H7 (cell line): ENCODE measurements around the gene MIOX. TPM values are rescaled to one million over a fixed set of nuclear protein-coding genes. Genes with fewer than 3 reads are reported as not detected.
"Not testable (repeated sequence)": the region's sequence is repeated elsewhere in the genome, so short reads cannot be mapped to it uniquely, and the experiment has no call there.

ENCODE experiments used
- DNase-seq: peaks from one replicate; pipeline ENCODE4 v3.0.0; 2012
- H3K27me3 ChIP-seq: 2 replicates; pipeline ENCODE4 v1.6.0; 2011; ENCODE audit warnings: mild to moderate bottlenecking, low read length; ENCODE audit not compliant: control insufficient read depth, insufficient read depth
- H3K36me3 ChIP-seq: replicated peaks from 2 replicates; pipeline ENCODE4 v1.5.1; 2011; ENCODE audit warnings: low read length; ENCODE audit not compliant: control insufficient read depth, insufficient read depth
- H3K4me3 ChIP-seq: 2 replicates; pipeline ENCODE4 v1.5.1; 2011; ENCODE audit warnings: low read depth, mild to moderate bottlenecking, control low read depth, low read length, moderate library complexity; ENCODE audit not compliant: insufficient read depth
- total RNA-seq: library from RNA; depleted of rRNA; stranded (reverse); fragments of >200 nt; shearing (Covaris generic); gene quantifications from 2 replicates; pipeline ENCODE4 v1.2.3, GENCODE V29; 2014

MIOX gene
- total RNA-seq, 1 experiment from 2014 or later, result not detected

DNA sequence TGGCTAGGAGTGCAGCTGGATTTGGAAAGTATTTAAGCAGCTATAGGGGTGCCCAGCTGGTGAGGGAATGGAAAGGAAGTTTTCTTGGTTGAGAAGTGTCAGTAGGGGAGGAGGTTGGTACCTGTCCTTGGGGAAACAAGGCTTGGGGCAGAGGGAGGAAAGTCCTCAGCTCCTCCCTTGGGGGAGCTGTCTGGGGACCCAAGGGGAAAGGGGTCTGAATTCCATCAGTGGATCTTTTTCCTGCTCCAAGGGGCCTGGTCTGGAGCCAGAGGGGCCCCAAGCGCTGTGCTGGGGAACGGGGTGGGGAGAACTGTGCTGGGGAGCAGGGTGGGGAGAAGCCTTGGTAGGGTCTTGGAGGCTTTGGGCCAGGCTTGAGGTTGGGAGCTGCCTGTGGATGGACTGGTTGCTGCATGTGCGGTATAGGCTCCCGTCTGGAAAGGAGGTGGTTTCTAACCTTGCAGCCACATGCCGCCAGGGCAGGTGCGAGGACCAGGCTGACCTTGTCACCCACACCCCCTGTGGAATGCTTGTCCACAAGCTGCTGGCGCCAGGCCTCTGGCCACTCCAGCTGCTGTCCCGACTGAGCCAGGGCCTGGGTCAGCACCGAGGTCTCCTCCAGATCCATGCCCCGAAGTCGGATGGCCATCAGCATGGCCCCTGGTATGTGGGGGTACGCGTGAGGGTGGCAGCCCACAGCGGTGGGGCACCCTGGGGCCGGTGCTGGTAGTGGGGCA is 42.2 kb downstream of the MIOX start:
- H3K27me3 ChIP-seq, result peaks cover 64% of the 10 kb centered on the region
- H3K36me3 ChIP-seq, result no peaks in the 10 kb centered on the region; the same call in 1 of the 2 replicates
- H3K4me3 ChIP-seq, result no peak overlapping the region
- peak; percentile 73 for DNase-seq

DNA sequence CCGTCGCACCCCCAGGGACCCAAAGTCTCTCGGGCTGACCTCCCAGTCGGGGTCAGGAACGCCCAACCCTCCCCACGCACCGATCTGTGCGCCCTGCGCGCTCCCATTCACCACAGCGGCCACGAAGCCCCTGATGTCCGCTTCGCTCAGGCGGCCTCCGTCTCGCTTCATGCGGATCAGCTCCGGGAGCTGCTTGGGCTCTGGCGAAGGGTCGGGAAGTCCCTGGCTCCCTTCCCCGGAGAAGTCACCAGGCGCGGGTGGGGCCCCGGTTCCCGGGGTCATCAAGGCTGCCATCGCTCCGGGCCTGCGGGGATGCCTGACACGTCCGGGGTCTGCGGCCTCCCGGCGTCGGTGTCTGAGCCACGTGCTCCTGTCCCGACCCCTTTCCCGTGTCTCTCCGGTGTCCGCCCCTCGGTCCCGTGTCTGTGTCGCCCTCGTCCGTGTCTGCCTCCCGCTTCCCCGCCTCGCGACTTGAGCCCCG is 42.8 kb downstream of the MIOX start:
- Histone ChIP-seq H3K27me3 (peaks cover 64% of the 10 kb centered on the region), H3K36me3 (no peaks in the 10 kb centered on the region), H3K4me3 (peak overlapping the region; percentile 16)
- peak; percentile 83 for DNase-seq

DNA sequence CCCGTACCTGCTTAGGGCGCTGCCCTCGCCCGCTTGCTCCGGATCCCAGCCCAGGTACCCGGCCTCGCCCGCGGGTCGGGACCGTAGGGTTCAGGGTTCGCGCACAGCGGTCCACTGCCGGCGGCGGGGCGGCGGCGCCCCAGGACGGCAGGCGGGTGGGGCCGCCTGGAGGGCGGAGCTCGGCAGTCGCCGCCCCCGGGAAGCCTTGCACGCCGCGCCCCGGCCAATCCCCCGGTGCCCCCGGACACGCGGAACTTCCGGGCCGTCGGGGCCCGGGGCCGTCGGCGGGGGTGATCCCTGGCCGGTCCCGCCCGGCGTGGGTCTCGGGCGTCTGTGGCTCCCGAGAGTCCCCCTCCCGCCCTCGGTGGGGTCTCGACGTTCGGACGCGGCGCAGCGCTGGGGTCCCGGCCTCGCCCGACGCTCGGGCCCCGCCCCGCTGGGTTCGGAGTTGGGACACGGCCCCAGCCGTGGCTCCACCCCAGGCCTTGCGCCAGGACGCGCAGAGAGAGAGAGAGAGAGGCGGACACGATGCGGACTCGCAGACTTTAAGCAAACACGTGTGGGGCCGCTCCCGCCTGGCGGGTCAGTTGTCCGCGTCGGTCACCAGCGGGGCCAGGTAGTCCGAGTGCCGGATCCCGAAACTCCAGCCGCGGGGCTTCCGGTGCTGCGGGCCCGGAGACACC is 43.4 kb downstream of the MIOX start, which contains the start of gene TYMP:
Gene TYMP, minus strand, starts transcription at position 116 of the 683 bp plus-strand sequence. CDS start 303 bp downstream, outside the sequence.
- H3K27me3 ChIP-seq, result peaks cover 64% of the 10 kb centered on the region
- peak; percentile 87 for DNase-seq

DNA sequence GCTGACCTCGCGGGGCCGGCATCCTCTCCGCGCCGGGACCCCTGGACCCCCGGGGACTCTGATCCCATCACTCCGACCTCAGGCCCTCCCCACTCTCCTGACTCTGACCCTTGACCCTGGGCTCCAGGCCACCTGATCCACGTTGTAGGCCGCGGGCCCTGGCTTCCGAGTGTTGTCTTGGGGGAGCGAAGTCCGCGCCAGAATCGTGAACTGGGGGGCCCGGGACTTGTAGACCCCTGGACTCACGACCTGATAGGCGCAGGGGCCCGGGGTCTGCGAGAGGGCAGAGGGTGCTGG is 43.9 kb downstream of the MIOX start:
- peaks cover 64% of the 10 kb centered on the region for H3K27me3 ChIP-seq
- DNase-seq, result no peak
- H3K4me3 ChIP-seq, result peak overlapping the region; percentile 50
- H3K36me3 ChIP-seq, result no peaks in the 10 kb centered on the region

More for the DNA sequence above, 43.4 kb downstream of the MIOX start, which contains the start of gene TYMP:
- no peaks in the 10 kb centered on the region for H3K36me3 ChIP-seq
- H3K4me3 ChIP-seq, result peak within 1 kb of the TSS; percentile 50

DNA sequence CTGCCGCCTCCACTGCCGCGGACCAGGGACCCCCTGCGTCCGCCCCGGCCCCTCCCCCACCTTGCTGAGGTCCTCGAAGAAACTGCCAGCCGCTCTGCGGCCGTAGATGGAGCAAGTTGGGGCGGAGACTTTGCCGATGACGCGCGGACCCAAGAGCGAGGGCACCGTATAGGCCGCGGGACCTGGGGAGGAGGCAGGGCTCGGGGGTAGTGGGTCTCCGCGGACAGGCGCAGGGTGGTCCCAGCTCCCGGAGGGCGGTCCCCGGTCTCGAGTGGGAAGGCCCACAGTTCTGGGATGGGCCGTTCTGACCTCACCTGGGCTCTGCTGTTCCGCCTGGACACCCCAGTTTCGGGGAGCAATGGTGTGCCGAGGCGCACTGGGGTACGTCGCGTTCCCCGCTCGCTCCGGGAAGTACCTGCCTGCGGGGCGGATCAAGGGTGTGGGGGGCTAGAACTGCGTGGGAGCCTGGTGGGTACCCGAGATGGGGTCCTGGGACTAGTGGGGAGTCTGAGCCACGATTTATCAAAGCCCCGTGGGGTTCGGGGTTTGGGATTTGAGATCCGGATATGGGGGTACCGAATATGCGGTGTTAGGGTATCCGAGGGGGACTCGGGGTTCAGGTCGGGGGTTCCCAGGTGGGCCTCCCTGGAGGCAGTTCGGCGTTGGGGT is 44.4 kb downstream of the MIOX start:
- peak; percentile 94 for DNase-seq
- Histone ChIP-seq H3K4me3 (peak overlapping the region; percentile 50), H3K36me3 (no peaks in the 10 kb centered on the region), H3K27me3 (peaks cover 64% of the 10 kb centered on the region)

DNA sequence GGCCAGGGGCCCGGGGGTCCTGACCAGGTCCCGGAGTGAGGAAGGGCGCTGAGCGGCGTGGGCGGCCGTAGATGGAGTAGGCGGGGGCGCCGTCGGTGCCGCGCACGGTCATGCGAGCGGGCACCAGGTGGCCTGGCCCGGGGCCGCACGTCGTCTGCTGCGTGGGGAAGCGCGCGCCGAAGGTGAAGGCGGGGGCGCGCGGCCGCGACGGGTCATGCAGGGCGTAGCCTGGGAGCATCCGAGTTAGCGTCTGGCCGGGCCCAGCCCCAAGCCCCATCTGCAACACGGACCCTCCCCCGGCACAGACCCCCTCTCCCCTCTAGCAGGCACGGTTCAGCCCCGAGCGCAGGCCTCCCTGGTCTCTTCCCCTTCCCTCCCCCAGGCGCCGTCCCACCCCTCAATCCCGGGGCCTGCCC is 44.9 kb downstream of the MIOX start:
- Histone ChIP-seq H3K4me3 (peak overlapping the region; percentile 50), H3K27me3 (peaks cover 62% of the 10 kb centered on the region), H3K36me3 (no peaks in the 10 kb centered on the region)
- DNase-seq, result peak; percentile 88

DNA sequence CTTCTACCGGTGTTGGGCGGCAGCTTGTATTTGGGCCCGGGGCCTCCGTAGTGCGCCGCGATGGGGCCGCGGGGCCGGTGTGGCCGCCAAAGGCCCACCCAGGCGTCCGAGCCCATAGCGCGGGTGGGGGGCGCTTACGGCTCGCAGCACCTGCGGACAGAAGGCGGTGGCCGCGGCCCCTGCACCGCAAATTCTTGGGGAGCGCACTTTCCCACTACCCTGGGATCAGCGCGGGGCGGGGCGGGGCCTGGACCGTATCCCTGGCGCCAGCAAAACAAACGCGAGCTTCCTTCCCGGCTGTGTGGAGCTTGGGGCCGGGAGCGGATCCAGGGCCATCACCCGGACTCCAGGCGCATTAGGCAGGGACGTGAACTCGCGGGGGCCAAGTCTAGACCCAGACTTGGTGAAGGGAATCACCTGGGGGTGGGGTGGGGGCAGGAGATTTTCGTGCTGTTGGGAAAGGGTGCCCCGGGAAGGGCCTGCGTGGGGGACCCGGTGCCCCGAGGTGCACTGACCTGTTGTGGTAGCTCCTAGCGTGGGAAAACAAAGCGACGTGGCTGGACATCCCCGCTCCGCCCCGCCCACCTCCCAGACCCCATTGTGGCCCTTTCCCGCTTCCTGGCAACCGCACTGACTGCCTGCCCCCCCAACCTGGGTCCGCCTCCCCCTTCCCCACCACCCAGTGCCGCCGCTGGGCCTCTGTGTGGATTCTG is 45.5 kb downstream of the MIOX start:
- Histone ChIP-seq H3K27me3 (peaks cover 58% of the 10 kb centered on the region), H3K4me3 (peak overlapping the region; percentile 50), H3K36me3 (no peaks in the 10 kb centered on the region)
- DNase-seq, result peak; percentile 92

DNA sequence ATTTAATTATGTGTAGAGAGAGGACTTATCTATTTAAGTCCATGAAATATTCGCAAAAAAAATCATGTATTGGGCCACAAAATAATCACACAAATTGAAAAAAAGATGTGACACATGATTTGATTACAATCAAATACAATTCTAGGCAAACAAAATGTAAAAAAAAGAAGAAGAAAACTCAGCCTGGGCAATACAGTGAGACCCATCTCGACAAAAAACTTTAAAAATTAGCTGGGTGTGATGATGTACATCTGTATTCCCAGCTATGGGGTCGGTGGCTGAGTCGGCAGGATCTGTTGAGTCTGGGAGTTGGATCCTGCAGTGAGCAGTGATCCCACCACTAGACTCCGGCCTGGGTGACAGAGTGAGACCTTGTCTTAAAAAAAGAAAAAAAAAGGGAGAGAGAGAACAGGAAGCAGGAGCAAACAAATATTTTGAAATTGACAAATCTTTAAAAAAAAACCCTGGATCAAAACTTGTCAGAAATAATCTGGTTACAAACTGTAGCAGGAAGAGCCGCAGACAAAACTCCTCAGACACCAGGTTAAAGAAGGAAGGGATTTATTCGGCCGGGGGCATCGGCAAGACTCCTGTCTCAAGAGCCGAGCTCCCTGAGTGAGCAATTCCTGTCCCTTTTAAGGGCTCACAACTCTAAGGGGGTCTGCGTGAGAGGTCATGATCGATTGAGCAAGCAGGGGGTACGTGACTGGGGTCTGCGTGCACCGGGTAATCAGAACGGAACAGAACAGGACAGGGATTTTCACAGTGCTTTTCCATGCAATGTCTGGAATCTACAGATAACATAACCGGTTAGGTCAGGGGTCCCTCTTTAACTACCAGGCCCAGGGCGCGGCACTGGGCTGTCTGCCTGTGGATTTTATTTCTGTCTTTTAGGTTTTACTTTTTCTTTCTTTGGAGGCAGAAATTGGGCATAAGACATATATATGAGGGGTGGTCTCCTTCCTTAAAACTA is 46.5 kb downstream of the MIOX start:
- Histone ChIP-seq H3K4me3 (no peak overlapping the region), H3K27me3 (peaks cover 50% of the 10 kb centered on the region), H3K36me3 (no peaks in the 10 kb centered on the region)
- DNase-seq, result no peak

DNA sequence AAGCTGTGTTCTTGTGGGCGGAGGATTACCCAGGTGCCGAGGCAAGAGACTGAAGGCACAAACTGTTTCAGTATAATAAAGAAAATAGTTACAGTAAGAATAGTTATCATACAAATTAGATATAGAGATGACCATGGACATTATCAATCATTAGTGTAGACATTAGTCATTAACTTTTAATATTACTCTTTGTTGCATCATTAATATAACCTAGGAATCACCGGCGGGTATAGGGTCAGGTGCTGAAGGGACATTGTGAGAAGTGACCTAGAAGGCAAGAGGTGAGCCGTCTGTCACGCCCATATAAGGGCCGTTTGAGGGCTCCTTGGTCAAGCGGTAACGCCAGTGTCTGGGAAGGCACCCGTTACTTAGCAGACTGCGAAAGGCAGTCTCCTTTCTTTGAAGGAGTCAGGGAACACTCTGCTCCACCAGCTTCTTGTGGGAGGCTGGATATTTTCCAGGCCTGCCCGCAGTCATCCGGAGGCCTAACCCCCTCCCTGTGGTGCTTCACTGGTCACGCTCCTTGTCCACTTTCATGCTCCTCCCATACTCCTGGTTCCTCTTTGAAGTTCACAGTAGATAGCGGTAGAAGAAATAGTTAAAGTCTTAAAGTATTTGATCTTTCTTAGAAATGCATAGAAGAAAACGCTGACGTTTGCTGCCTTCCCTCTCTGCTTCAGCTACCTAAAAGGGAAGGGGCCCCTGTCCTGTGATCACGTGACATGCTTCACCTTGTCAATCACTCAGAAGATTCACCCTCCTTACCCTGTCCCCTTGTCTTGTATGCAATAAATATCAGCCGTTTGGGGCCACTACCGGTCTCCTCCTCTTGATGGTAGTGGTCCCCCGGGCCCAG is 47.4 kb downstream of the MIOX start:
- peaks cover 41% of the 10 kb centered on the region for H3K27me3 ChIP-seq
- not testable (repeated sequence) for H3K36me3 ChIP-seq, H3K4me3 ChIP-seq
- peak; percentile 4 for DNase-seq

DNA sequence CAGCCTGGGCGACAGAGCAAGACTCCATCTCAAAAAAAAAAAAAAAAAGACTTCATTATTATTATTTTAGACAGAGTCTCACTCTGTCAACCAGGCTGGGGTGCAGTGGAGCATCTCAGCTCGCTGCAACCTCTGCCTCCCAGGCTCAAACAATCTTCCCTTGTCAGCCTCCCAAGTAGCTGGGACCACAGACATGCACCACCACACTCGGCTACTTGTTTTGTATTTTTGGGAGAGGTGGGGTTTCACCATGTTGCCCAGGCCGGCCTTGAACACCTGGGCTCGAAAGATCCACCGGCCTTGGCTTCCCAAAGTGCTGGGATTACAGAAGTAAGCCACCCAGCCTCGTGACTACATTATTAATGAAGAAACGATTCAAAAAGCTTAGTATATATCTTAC is 48.5 kb downstream of the MIOX start:
- DNase-seq, result no peak
- Histone ChIP-seq H3K4me3 (no peak overlapping the region), H3K36me3 (no peaks in the 10 kb centered on the region), H3K27me3 (peaks cover 30% of the 10 kb centered on the region)

DNA sequence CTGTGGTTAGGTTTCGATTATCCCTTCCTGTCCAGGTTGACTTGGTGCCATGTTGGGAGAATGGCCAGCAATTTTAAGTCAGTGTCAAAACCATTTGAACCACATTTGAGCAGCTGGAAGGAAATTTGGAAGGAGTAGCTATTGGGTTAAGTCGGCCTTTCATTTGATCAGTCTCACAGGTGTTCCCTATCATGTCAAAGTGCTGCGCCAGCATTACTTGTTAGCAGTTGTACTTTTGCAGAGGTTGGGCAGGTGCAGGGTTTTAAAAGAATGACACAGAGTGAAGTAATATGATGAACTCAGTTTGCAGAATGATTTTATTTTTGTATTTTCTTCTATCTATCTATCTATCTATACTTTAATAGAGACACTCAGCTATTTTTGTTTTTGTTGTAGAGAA is 49.6 kb downstream of the MIOX start:
- Histone ChIP-seq H3K36me3 (no peaks in the 10 kb centered on the region), H3K27me3 (peaks cover 19% of the 10 kb centered on the region), H3K4me3 (no peak overlapping the region)
- no peak for DNase-seq

DNA sequence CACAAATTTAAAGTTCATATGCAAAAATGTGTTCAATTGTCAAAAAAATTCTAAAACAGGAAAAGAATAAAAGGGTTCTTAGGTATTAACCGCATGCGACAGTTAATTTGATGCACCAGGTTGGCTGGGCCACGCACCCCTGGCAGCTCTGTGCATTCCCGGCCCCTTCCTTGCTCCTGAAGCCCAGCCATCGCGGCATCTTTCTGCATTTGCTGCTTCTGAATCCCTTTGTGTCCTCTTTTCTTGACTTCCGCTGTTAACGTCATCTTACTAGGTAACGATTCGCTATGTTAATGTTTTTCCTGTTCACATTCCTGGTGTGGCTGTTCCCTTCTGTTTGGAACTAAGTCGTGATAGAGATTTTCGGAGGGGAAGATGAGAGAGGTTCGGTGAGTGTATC is 51.1 kb downstream of the MIOX start:
- Histone ChIP-seq H3K36me3 (no peaks in the 10 kb centered on the region), H3K27me3 (peaks cover 5% of the 10 kb centered on the region), H3K4me3 (no peak overlapping the region)
- DNase-seq, result peak; percentile 52
